Activated CD8-positive, alpha-beta memory T cell treated with anti-CD3 and anti-CD28 coated beads for 4 hours (primary cell): ENCODE data around the gene ATP1A2.

Source experiments
- DNase-seq, 2 donors: peaks; one replicate each; pipeline ENCODE4 v3.0.0-alpha.2; 2020; ENCODE audit warnings: low read depth in 2 of 2

ATP1A2 gene

GRCh38 chr1:160115545-160116282, at the start of gene ATP1A2:
Gene ATP1A2 (plus strand): TSS chr1:160115759. CDS start chr1:160115862, 103 bp downstream.
- DNase-seq, result no peak

- DNase-seq, result no peak
Observed at GRCh38 chr1:160066829-160067745, 48.5 kb upstream of the ATP1A2 start.

- no peak for DNase-seq
Observed at GRCh38 chr1:160068225-160068624, 47.3 kb upstream of the ATP1A2 start.

- DNase-seq, result no peak
Observed at GRCh38 chr1:160069460-160070231, 45.9 kb upstream of the ATP1A2 start, which contains the start of gene KCNJ10. Gene KCNJ10 (minus strand): TSS chr1:160070160. CDS start chr1:160042532, 27,628 bp downstream.

GRCh38 chr1:160070243-160071163, 45.1 kb upstream of the ATP1A2 start:
- DNase-seq, result peak; percentile 52

- DNase-seq, result no peak
Observed at GRCh38 chr1:160071289-160071688, 44.3 kb upstream of the ATP1A2 start.

GRCh38 chr1:160074865-160075264, 40.7 kb upstream of the ATP1A2 start:
- DNase-seq, result no peak

GRCh38 chr1:160075836-160076235, 39.7 kb upstream of the ATP1A2 start:
- no peak for DNase-seq

GRCh38 chr1:160076295-160076694, 39.3 kb upstream of the ATP1A2 start:
- no peak for DNase-seq

GRCh38 chr1:160077486-160077885, 38.1 kb upstream of the ATP1A2 start:
- DNase-seq, result no peak

- peak in 1 of 2 donors; percentile 33 for DNase-seq
Observed at GRCh38 chr1:160078512-160079195, 36.9 kb upstream of the ATP1A2 start.

GRCh38 chr1:160079448-160079847, 36.1 kb upstream of the ATP1A2 start:
- no peak for DNase-seq

- no peak for DNase-seq
Observed at GRCh38 chr1:160080381-160081100, 35.0 kb upstream of the ATP1A2 start.

GRCh38 chr1:160081261-160081936, 34.2 kb upstream of the ATP1A2 start, which contains the start of gene KCNJ9:
Gene KCNJ9 (plus strand): TSS chr1:160081538. CDS start chr1:160084031, 2,493 bp downstream.
- no peak for DNase-seq

- DNase-seq, result no peak
Observed at GRCh38 chr1:160082487-160082886, 33.1 kb upstream of the ATP1A2 start.

GRCh38 chr1:160082926-160083325, 32.6 kb upstream of the ATP1A2 start:
- DNase-seq, result no peak

- DNase-seq, result peak; percentile 36 to 53
Observed at GRCh38 chr1:160083968-160084770, 31.4 kb upstream of the ATP1A2 start.

GRCh38 chr1:160084771-160085321, 30.7 kb upstream of the ATP1A2 start:
- no peak for DNase-seq
